ENCODE data around the gene NOL8.

Gene NOL8

DNA sequence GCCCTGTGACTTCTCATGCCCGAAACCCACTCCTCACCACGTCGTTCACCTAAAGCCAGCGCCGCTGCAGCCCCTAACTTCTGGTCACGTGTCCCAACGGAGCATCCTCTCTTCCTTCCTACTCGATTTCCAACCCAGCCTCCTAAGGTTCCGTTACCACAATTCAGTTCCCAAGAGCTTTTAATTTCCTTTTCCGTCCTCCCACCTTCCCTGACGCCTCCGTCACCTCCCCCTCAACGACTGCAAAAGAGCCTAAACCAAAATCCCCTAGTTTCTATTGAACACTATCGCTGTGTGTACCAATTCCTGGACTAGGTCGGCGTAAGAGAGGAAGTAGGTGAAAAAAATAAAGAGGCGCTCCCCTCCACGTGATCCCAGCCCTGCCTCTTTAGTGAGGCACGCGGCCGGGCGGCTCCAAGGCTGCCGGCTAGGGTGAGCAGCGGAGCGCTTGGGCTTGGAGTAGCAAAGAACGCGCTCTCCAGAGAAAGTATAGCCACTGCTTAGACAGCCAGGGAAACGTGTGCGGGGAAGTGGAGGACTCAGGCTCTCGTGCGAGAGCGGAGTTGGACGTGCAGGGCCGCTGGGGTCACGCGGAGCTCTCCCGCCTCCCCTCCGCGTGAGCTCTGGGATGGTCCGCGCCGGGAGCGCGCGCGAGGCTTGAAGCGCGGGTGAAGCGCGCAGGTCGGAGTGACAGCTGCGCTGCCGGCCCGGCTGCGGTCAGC, at the start of gene NOL8, which contains the start of gene CENPP:
NOL8 (minus strand) TSS at position 82 of the 722 bp plus-strand sequence. CDS start 1,189 bp downstream, outside the sequence.
CENPP (plus strand) TSS at position 685 of the 722 bp plus-strand sequence.
- DNase-seq = peak; percentile 93

DNA sequence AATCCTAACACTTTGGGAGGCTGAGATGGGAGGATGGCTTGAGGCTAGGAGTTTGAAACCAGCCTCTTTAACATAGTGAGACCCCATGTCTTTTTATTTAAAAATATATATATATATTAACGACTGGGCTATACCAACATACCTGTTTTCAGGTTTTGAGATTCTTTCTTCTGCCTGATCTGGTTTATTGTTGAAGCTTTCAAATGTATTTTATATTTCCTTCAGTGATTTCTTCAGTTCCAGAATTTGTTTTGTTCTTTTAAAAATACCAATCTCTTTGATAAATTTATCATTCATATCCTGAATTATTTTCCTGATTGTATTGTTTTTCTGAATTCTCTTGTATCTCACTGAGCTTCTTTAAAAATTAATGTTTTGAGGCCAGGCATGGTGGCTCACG, 48.0 kb upstream of the NOL8 start:
- DNase-seq = no peak

DNA sequence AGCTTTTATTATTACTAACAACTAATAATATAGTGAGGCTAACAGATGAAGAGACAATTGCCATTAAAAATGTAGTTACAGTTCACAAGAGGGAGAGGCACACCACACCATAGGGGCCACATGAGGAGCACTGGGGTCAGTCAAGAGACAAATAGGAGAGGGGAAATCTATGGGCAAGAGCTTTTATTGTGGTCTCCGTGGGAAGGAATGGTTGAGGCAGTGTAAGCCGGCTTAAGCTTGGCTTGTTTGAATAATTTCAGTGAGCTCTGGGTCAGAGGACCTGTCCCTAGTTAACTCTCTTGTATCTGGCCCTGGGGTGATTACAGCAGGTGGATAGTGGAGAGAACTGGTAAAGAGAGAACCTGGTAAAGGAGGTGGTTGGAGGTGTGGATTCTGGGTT, 43.9 kb upstream of the NOL8 start:
- DNase-seq = no peak

DNA sequence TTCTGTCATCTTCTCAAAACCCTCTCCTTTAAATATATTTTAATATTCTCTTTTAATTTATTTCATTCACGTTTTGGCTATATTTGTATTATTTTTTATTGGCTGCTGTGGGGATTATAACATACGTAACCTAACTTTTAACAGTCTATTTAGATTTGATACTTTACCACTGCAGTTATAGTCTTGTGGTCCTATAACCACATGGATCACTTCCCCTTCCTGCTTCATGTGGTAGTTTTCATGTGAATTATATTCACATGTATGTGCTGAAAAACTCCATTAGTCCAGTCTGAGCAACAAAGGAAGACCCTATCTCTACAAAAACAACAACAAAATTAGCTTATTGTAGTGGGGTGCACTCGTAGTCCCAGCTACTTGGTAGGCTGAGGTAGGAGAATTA, 34.9 kb upstream of the NOL8 start:
- peak; percentile 23 for DNase-seq

DNA sequence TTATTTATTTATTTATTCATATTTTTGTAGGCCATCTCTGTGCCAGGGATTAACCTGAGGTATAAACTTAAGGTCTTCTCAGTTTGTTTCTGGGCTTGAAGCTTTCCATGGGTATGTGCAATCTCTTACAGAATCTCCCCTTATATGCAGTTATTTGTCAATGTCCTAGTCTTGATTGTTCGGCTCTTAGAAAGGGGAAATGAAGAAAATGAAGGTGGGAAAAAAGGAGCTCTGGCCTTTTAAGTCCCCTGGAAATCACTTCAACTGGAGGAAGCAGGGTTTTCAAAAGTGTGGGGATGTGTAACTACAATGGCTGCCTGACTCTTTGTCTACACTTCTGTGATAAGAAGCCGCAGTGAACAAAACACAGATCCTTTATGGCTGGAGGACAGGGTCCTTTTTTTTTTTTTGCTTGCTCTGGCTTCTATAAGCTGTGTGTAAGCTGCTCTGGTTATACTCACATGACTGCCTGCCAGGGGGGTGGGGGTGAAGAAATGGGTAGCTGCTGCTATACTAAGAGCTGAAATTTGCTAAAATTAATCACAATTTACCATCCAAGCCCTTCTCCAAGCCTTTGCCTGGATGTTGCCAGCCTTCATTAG, 34.3 kb upstream of the NOL8 start:
- DNase-seq = peak; percentile 36

DNA sequence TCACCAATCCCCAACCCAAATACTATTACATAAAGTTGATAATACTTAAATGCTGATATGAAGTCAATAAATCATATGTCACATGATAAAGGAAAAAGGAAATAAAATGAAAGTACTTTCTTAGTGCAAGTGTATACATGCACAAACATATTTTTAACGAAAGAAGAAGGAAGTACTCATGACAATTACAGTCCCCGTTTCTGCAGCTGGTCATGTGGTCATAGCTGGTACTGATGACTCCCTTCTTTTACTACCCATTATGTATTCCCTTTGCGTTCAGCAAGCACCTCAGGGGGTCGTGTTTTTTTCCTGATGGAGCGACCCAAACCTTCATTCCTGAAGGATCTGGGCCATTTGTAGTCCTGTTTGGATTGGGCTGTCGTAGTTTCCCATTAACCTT, 27.9 kb upstream of the NOL8 start:
- DNase-seq = peak; percentile 76

DNA sequence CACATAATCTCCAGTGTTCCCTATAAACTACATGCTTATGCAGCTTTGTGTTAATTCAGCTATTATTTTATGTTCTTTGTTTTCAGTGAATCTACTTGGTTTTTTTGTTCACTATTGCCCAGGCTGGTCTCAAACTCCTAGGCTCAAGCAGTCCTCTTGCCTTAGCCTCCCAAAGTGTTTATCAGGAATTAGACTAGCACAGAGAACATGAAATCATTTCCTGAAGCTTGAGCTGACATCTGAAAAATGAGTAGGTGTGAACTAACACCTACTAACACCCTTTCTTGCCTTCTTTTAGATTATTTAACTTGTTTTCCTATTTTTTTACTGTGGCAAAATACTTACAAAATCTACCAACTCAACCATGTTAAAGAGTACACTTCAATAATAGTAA, 25.6 kb upstream of the NOL8 start:
- no peak for DNase-seq

DNA sequence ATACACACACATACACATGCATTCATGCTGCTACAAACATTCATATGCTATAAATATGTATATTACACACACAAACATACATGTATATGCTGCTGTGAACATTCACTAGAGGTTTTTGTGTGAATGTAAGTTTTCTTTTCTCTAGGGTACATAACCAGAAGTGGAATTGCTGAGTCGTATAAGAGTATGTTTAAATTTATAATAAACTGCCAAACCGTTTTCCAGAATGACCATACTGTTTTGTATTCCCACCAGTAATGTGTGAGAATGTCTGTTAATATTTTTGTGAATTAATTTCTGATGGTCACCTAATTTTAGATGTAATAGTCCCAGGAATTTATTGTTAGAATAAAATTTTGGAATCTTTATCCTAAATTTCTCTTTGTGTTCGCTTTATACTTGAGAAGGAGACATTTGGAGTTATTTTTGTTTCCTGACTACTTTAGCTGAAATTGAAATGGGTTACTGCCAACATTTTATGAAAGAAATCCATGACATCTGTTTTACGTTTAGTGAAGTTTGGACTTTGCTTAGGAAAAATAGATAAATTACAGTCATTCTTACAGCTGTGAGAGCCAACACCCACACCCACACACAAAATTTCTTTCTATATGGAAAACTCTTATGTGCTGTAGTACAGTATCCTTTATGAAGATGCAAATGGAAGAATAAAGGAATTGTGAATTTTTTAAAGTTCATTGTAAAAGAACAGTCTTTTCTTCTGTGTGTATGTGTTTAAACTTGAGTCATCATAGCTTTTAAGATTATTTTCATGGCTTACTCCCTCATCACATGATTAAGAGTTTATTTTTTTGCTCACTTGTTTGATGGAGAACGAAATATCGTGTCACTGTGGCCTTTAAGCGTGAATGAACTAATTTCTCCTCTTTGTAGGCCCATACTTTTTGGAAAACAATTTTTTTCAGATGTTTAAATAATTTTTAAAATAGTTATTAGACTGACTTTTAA, 24.9 kb upstream of the NOL8 start:
- no peak for DNase-seq

DNA sequence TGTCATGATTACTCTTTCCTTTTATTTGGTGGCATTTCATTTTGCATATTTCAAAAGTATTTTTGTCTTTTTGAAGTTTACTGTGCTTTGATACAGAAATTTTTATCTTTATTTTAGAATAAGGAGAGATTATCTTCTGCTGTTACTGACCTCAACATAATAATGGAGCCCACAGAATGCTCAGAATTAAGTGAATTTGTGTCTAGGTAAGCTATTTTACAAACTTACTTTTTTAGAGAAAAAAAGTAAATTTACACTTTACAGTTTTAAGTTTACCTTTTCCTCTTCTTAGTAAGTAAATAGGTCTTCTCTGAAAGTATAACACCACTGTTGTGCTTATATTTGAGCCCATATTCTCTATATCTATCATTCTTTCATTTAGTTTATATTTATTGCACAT, 20.4 kb upstream of the NOL8 start:
- no peak for DNase-seq

DNA sequence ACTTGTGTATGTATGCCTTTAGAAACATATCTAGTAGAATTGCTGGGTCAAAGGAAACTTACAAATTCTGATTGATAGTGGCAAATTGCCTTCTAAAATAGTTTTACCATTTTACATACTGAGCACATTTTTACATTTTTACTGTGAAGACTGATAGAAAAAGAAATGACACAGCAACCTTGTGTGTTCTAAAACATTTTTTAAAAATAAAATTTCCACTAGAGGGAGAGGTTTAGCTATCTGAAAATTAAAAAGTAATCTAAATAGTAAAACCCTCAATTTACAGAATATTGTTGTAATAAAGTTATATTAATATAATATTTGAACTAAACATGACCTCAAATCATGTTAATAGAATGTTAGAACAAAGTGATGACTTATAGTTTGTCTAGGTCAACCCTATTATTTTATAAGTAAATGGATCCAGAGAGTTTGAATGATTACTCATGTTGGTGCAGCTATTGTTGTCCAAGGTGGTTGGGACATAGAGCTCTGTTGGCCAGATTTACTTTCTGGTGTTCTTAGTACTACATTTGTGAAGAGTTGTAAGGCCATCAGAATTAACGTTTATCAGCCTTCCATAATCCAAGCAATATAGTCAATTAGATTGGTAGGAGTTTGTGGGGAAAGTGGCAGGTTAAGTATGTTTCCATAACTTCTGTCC, 17.8 kb upstream of the NOL8 start:
- DNase-seq = no peak

DNA sequence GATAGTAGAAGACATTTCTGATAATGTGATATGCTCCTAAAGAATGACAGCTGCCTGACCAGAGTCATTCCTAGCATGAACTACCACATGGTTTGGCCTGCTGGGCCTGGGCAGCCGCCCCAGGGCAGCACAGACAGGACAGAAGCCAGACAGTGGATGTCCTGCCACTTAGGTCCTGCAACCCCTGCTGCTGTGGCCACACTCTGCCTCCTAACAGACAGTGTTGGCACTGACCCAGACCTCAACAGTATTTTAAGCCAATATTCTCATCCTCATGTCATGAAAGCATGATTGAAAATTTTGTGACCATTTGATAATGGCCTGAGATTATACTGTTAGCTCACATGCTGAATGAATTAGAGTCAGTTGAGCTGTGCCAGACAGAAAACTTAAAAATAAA, 16.4 kb upstream of the NOL8 start:
- no peak for DNase-seq

DNA sequence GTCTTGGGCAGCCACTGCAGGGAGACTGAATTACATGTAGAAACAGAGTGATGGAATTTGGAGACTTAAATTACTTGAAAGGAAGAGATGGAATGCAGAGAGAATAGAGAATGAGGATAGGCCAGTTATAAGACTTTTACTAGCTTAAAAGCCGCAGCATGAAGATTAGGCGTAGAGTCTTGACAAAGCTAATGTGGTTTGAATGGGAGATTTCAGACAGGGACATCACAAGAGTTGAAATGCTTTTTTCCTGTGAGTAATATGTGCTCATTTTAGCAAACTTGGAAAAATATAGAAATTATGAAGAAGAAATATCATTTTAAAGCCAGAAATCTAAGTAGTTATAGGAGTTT, 8.1 kb upstream of the NOL8 start:
- no peak for DNase-seq

DNA sequence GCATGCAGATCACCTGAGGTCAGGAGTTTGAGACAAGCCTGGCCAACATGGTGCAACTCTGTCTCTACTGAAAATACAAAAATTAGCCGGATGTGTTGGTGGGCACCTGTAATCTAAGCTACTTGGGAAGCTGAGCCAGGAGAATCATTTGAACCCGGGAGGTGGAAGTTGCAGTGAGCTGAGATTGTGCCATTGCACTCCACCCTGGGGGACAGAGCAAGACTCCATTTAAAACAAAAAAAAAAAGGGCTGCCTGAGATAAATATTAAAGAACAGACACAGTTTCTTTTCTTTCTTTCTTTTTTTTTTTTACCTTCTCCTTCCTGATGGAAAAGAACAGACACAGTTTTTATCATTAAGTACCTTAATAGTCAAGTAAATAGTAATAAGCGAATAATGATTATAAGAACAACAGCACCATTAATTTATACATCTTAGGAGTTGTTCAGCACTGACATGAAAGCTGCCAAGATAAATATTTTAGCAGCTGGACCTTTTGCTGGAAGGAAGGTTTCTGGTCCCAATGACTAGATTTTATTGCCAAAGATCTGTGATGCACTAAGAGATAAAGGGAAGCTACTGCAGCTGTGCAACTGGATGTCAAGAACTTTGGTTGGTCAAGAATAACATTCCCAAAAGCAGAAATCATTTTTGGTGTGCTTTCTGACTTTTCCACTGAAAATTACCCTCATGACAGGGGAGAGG, 7.6 kb upstream of the NOL8 start:
- DNase-seq = no peak

DNA sequence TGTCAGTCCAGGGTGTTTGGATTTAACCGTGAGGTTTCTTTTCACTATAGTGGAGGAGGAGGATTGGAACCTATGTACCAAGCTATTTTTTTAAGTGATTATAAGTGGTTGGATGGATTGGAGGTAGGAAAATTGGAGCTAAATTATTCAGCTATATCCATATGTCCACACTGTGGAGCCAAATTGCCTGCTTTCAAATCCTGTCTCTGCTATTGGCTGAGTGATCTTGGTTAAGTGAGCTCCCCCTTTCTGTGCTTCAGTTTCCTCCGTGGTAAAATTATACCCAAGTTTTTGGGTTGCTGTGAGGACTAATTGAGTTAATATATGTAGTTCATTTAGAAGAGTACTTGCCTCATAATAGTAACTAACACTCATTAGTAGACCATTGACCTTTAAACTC, 3.1 kb upstream of the NOL8 start:
- DNase-seq = peak; percentile 28

DNA sequence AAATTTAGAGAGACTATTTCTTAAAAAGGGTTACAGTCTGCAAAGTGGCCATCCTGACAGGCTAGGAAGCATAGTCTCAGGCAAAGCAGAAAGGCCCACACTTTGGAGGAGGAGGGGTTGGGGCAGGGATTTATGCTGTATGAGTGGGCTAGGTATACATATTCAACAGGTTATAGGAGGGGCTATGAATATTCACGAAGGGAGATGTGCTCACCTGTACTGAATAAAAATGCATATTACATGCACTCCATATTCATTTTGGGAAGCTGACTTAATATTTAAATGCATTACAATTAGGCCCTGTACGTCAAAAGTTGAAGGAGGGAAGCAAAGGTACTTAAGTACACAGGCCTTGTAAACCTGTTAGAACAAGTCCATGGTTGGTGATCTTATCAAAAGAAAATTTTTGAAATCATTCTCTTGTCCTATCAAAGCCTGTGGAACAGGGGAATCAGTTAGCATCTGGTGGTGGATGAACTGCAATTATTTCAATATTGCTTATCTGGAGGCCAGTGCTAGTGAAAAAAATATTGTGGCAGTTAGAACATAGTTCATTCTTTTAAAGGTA, 2.2 kb upstream of the NOL8 start:
- no peak for DNase-seq

DNA sequence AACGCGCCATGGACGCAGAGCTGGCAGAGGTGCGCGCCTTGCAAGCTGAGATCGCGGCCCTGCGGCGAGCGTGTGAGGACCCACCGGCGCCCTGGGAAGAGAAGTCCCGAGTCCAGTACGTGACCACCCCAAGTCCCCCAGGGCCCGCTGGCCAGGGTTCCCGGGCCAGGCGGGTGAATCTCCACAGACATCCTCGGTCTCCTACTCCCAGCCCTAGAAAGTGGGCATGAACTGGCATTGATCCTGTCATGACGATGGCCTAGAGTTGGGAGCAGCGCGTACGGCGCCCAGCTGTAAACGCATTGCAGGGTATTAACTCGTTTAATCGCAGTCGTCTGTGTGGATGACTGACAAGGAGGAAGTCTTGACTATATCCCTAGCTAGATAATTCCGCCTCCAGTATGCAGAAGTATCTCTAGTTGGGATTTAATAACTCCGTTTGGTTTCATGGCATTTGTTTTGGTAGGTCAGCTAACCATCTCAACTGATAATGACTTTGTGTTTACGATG, 896 bp upstream of the NOL8 start:
- DNase-seq = peak; percentile 53

DNA sequence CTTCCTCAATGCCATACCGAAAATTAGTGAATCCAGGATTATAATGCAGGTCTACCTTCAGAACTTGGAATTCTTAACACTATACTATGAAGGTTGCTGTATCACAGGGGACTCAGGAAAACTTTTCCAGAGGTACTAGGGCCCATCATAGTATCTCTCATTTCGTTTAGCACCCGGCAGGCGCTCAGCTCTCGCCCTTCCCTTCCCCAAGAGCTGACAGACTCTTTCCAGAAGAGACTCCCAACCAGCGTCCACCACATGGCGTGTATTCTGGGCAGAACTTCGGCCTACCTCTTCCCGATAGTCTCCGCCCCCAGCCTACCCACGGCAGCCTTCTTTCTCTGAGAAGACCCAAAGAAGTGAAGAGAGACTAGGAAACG, 271 bp downstream of the NOL8 start:
- DNase-seq = no peak

DNA sequence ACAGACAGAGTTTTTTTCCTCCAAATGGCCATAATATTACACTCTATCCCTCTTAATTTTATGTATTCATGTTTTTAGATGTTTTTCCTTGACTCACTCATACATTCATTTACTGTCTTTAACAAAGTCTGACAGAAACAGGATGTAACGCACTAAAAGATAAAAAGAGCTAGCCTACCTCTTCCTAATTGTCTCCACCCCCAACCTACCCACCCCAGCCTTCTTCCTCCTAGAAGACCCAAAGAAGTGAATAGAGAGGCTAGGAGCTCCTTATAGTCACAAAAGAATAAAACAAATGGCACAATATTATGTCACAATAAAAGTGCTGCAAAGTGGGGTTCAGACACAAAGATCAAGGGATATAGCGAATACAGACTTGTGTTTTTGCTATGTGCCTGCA, 719 bp downstream of the NOL8 start:
- DNase-seq = no peak

DNA sequence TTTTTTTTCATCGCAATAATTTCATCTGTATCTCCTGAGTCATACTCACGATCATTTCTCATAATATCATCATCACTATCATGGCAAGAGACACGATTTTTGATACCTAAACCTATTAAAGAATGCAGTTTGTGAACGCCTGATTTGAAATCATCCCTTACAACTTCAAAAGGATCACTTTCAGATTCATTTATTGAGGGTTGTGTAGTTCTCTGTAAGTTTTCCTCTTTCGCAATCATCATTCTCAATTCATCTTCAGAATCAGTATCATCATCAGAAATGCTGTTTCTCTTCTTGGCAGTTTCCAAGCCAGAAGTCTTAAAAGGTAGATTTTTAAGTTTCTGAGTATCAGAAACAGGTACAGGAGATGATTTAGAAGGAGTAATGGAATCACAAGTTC, 9.7 kb downstream of the NOL8 start:
- DNase-seq = peak; percentile 71

DNA sequence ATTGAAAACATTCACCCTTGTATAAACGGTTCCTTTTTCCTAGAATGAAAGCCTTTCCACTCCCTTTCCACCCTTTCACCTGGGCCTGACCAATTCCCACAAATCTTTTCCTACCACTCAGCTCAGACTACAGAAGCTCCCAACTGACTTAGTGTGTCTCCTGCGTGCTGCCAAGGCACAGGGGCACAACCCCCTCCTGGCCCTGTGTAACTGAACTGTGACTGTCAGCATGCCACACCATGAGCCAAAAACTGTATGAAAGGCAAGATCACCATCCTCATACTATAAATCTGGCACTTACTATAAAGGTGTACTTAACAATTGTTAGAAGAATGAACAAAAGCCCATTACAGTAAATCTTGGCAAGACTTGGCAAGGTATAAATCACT, 11.5 kb downstream of the NOL8 start:
- no peak for DNase-seq

DNA sequence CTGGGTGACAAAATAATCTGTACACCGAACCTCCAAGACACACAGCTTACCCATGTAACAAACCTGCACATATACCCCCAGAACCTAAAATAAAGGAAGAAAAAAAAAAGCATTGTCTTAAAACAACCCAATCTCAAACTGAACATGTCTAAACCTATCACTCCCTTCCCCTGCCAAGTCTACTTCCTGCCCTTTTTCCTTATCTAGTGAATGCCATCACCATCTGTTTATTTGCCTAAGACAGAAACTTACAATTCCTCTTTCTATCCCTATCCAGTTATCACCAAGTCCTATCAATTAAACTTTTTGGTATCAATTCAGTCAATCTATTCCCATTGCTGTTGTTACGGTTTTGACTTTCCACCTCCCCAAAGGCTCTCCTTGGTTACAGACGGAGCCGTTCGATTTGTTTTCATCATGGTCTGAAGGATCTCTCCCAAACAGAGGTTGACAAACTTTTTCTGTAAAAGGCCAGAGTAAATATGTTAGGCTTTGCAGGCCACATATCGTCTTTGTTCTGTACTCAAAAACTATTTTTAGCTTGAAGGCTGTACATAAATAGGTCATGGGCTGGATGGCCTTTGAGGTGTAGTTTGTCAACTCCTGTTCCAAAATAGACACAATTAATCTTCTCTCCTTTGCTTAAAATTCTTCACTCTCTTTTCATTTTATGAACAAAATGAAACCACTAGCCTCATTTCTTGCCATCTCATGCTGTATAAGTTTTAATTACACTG, 12.1 kb downstream of the NOL8 start:
- DNase-seq = no peak

All from inflammatory macrophage treated with lipopolysaccharide for 4 hours (primary cell).